Progenitor cell of endocrine pancreas (in vitro differentiated cells): Measurements from ENCODE around the gene EYS. TPM values are rescaled to one million over a fixed set of nuclear protein-coding genes. Genes with fewer than 3 reads are reported as not detected.

Experiments used
- DNase-seq: peaks from one replicate; pipeline ENCODE4 v3.0.0; 2021; ENCODE audit warnings: low spot score; ENCODE audit not compliant: unreplicated experiment
- H3K27ac Mint-ChIP-seq: 2 replicates; pipeline ENCODE4 v1.8.0; 2021; ENCODE audit warnings: mild to moderate bottlenecking, moderate library complexity, mixed read lengths
- H3K27me3 Mint-ChIP-seq: 2 replicates; pipeline ENCODE4 v1.8.0; 2021; ENCODE audit warnings: mixed read lengths
- H3K36me3 Mint-ChIP-seq: 2 replicates; pipeline ENCODE4 v1.8.0; 2022; ENCODE audit warnings: mixed read lengths; ENCODE audit not compliant: insufficient read depth
- H3K4me1 Mint-ChIP-seq: 2 replicates; pipeline ENCODE4 v1.8.0; 2021; ENCODE audit warnings: low read depth, mixed read lengths
- H3K4me3 Mint-ChIP-seq: 2 replicates; pipeline ENCODE4 v1.8.0; 2021; ENCODE audit warnings: low read depth, mild to moderate bottlenecking, moderate library complexity, mixed read lengths
- H3K9me3 Mint-ChIP-seq: 2 replicates; pipeline ENCODE4 v1.8.0; 2021; ENCODE audit warnings: low read depth, mixed read lengths
- CTCF ChIP-seq: fragments of 200-600 bp; sonication (generic); IDR thresholded peaks from one replicate; pipeline ENCODE4 v1.5.0; 2021; ENCODE audit warnings: antibody characterized with exemption, mild to moderate bottlenecking; ENCODE audit not compliant: unreplicated experiment
- total RNA-seq: library from RNA; stranded (reverse); gene quantifications from 2 replicates; pipeline ENCODE4 v1.2.1, GENCODE V29; 2021

The EYS gene
- total RNA-seq, 1 donor from 2014 or later, result 0.46 TPM

GRCh38 chr6:64046746-64047208 lies 1660.2 kb downstream of the EYS start:
- no peak for DNase-seq
- H3K27ac Mint-ChIP-seq, result no peak overlapping the region
- TF ChIP-seq CTCF, result no peak
- H3K4me1 Mint-ChIP-seq, result peaks cover 11% of the 10 kb centered on the region
- H3K9me3 Mint-ChIP-seq, result no peaks in the 10 kb centered on the region
- H3K27me3 Mint-ChIP-seq, result no peaks in the 10 kb centered on the region
- H3K36me3 Mint-ChIP-seq, result no peaks in the 10 kb centered on the region
- no peak overlapping the region for H3K4me3 Mint-ChIP-seq

- no peaks in the 10 kb centered on the region for H3K36me3 Mint-ChIP-seq
- no peak overlapping the region for H3K4me3 Mint-ChIP-seq
- no peaks in the 10 kb centered on the region for H3K27me3 Mint-ChIP-seq
- no peaks in the 10 kb centered on the region for H3K4me1 Mint-ChIP-seq
- TF ChIP-seq CTCF, result no peak
- no peak for DNase-seq
- no peak overlapping the region for H3K27ac Mint-ChIP-seq
- H3K9me3 Mint-ChIP-seq, result no peaks in the 10 kb centered on the region
Observed at GRCh38 chr6:64041373-64041772, 1665.7 kb downstream of the EYS start.

DNA sequence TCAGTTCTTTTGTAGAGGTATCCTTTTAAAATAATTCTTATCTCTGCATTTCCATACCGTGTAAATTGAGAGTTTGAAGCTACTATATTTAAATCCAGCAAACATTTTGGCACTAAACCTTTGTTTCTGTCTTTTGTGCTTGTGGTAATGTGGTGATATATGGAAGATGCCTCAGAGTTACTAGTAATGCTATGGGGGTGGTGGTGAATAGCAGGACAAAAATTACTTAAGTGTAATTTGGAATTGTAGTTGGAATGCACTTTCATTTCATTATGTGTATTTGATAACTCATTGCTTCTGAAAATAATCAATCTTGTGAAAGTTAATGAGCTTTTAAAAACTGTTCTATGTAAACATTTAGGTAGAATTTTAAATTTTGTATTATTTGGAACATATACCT lies 1666.9 kb downstream of the EYS start:
- DNase-seq, result no peak
- Mint-ChIP-seq H3K27ac (no peak overlapping the region), H3K4me1 (no peaks in the 10 kb centered on the region), H3K9me3 (no peaks in the 10 kb centered on the region), H3K36me3 (no peaks in the 10 kb centered on the region), H3K27me3 (no peaks in the 10 kb centered on the region), H3K4me3 (no peak overlapping the region)
- no peak for TF ChIP-seq CTCF

DNA sequence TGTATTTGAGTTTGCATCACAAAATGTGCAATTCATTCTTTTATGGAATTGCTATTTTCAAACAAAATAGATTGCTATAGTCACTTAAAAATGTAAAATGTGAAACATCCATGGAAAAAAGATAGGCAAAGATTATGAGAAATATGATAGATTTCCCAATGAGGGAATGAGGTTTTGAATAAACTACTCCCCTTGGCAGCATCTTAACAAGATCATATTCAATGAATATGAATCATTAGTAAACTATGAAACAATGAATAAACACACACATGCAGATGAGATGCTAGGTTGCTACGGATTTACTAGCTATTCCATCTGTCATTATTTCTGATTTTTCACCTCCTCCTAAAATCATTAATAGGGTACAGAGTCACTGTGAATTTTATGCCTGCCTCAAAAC lies 1669.6 kb downstream of the EYS start:
- no peaks in the 10 kb centered on the region for H3K4me1 Mint-ChIP-seq
- no peak for TF ChIP-seq CTCF
- DNase-seq, result no peak
- no peak overlapping the region for H3K4me3 Mint-ChIP-seq
- H3K36me3 Mint-ChIP-seq, result no peaks in the 10 kb centered on the region
- no peak overlapping the region for H3K27ac Mint-ChIP-seq
- H3K27me3 Mint-ChIP-seq, result no peaks in the 10 kb centered on the region
- no peaks in the 10 kb centered on the region for H3K9me3 Mint-ChIP-seq

- no peaks in the 10 kb centered on the region for H3K4me1 Mint-ChIP-seq
- no peak overlapping the region for H3K4me3 Mint-ChIP-seq
- TF ChIP-seq CTCF, result no peak
- no peak for DNase-seq
- no peaks in the 10 kb centered on the region for H3K27me3 Mint-ChIP-seq
- no peak overlapping the region for H3K27ac Mint-ChIP-seq
- H3K36me3 Mint-ChIP-seq, result no peaks in the 10 kb centered on the region
- H3K9me3 Mint-ChIP-seq, result peaks cover 5% of the 10 kb centered on the region
Observed at GRCh38 chr6:64034910-64035655, 1671.9 kb downstream of the EYS start.
